NCI-H524 (cell line): ENCODE results near the gene MACC1.
"Not testable (repeated sequence)": the region's sequence is repeated elsewhere in the genome, so short reads cannot be mapped to it uniquely, and the experiment has no call there.

Experiments used
- DNase-seq, 2 experiments: peaks; one replicate each; lab custom pipeline; 2025; lab: John Stamatoyannopoulos, UW

Gene MACC1

DNA sequence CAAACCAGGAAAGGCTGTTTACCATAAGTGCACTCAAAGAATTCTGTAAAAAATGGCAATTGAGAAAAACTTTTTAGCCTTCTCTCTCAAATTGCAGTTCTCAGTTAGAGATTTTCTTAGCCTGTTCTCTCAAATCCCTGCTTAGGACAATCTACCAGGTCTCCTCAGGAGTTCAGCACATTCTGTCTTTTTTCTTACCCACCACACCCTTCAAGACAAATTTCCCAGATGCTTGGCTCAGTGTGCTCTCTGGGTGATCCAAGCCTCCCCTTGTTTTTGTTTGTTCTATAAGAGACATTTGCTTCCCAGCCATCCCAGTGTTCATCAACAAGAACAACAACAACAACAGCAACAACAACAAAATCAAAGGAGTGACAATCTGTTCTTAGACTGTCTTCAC, 87.3 kb downstream of the MACC1 start:
- no peak for DNase-seq

DNA sequence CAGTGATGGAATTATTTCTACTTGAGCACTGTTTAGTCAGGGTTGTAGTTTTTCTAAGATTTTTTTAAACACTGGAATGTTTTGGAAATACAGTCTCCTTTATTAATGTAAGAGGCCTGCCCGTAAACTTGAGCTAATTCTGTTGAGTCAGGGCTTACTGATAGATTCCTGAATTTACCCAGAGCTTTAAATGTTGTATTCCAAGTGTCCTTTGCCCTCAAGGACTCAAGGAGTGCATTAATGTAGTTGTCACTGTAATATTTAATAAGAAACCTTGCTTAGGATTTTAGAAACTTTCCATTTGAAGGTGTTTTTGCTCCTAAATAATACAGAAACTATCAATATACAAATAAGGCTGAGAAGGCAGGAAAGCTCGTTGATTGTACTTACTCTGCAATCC, 89.2 kb downstream of the MACC1 start:
- no peak for DNase-seq

DNA sequence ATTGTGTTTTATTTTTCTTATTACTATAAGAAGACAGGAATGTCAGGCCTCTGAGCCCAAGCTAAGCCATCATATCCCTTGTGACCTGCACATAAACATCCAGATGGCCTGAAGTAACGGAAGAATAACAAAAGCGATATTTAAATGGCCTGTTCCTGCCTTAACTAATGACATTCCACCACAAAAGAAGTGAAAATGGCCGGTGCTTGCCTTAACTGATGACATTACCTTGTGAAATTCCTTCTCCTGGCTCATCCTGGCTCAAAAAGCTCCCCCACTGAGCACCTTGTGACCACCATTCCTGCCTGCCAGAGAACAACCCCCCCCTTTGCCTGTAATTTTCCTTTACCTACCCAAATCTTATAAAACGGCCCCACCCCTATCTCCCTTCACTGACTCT, 91.1 kb downstream of the MACC1 start:
- not testable (repeated sequence) for DNase-seq

DNA sequence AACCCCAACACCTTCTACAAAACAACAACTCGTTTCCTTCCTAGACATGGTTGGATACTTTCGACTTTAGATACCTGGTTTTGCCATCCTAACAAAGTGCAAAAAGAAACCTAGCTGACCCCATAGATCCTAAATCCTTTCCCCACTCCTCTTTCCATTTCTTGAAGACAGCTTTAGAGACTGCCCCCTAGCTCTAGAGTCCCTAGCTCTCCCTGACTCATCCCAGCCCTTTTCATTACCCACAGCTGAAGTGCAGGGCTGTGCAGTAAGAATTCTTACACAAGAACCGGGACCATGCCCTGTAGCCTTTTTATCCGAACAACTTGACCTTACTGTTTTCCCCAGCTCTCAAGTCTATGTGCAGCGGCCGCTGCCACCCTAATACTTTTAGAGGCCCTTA, 93.1 kb downstream of the MACC1 start:
- DNase-seq, result not testable (repeated sequence)

DNA sequence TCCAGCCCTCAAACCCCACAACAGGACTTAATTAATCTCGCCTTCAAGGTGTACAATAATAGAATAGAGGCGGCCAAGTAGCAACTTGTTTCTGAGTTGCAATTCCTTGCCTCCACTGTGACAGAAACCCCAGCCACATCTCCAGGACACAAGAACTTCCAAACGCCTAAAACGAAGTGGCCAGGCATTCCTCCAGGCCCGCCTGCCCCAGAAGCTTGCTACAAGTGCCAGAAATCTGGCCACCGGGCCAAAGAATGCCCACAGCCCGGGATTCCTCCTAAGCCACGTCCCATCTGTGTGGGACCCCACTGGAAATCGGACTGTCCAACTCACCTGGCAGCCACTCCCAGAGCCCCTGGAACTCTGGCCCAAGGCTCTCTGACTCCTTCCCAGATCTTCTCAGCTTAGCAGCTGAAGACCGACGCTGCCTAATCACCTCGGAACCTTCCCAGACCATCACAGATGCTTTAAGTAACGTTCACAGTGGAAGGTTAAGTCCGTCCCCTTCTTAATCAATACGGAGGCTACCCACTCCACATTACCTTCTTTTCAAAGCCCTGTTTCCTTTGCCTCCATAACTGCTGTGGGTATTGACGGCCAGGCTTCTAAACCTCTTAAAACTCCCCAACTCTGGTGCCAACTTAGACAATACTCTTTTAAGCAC, 94.4 kb downstream of the MACC1 start:
- DNase-seq, result not testable (repeated sequence)

DNA sequence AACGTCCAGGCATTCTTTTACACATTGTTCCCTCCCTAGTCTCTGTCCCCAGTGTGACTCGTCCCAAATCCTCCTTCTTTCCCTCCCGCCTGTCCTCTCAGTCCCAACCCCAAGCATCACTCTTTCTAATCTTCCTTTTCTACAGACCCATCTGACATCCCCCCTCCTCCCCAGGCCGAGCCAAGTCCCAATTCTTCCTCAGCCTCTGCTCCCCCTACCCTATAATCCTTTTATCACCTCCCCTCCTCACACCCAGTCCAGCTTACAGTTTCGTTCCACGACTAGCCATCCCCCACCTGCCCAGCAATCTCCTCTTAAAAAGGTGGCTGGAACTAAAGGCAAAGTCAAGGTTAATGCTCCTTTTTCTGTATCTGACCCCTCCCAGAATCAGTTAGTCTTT, 95.1 kb downstream of the MACC1 start:
- DNase-seq, result no peak

DNA sequence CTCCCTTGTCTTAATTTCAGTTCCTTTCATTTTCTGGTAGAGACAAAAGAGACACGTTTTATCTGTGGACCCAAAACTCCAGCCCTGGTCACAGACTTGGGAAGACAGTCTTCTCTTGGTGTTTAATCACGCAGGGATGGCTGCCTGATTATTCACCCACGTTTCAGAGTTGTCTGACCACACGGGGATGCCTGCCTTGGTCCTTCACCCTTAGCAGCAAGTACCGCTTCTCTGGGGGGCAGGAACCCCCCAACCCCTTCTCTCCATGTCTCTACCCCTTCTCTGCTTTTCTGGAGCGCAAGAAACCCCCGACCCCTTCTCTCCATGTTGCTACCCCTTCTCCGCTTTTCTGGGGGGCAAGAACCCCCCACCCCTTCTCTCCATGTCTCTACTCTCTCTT, 95.8 kb downstream of the MACC1 start:
- no peak for DNase-seq

DNA sequence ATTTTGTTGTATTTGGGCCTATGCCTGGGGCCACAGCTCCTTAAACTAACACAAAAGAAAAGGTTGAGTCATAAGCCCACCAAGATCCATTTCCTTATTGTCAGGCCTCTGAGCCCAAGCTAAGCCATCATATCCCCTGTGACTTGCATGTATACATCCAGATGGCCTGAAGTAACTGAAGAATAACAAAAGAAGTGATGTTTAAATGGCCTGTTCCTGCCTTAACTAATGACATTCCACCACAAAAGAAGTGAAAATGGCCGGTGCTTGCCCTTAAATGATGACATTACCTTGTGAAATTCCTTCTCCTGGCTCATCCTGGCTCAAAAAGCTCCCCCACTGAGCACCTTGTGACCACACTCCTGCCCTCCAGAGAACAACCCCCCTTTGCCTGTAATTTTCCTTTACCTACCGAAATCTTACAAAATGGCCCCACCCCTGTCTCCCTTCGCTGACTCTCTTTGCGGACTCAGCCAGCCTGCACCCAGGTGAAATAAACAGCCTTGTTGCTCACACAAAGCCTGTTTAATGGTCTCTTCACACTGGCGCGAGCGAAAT, 96.5 kb downstream of the MACC1 start:
- not testable (repeated sequence) for DNase-seq

DNA sequence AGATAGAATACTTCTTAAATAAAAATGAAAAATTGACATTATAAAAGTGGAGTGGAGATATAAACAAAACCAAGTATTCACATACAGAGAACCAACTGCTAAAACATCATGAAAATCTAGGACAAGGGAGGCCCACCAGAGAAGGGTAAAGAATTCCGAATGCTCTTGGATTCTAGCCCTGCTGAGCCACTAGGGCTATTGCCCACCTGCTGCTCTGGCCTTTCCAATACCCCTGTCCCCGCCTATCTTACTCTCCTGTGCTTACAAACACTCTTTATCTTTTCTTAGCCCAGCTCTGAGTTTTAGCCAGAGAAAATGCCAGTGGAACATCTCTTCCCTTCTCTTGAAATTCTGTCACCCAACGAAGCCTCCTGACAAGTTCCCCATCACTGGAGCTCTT, 100.3 kb downstream of the MACC1 start:
- no peak for DNase-seq

DNA sequence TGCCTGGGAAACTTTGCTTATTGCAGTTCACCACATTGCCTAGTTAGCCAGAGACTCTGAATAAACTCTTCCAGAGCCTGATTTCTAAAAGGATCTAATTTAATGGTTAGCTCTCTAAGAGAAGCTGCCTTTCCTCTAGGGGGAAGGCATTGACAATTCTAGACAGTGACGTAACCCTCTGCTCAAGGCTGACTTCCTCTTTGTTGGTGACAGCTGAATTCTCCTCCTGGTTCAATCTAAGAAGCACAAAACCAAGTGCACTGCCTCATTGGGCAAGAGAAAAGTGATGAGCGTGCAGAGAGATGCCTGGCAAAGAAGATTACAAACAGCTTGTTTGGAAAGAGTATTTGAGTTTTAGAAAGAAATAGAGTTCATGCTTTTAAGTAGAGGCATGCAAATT, 102.7 kb downstream of the MACC1 start:
- no peak for DNase-seq

DNA sequence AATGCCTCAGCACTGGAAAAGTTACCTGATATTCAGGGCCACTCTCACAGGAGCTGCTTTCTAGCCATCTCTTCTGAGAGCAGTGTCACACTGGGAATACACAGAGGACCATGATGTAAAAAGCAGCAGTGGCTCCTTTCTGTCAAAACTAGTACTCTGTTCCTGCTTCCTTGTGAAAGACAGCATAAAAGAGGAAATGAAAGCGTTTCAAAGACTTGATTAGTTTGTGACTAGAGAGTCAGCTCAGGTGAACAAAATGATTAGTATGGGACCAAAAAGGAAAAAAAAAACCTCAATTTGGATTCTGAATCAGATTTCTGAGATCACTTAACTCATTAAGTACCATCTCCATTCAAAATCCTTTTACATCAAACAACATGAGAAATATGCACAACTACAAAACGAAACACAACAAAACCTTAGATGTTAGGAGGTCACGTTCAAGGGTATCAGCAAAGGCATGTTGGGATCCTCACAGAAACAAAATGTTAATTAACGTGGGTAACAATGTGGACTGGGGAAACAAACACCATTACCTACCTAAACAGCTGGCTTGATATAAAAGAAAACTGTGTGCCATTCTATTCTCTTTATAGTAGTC, 103.7 kb downstream of the MACC1 start:
- no peak for DNase-seq

DNA sequence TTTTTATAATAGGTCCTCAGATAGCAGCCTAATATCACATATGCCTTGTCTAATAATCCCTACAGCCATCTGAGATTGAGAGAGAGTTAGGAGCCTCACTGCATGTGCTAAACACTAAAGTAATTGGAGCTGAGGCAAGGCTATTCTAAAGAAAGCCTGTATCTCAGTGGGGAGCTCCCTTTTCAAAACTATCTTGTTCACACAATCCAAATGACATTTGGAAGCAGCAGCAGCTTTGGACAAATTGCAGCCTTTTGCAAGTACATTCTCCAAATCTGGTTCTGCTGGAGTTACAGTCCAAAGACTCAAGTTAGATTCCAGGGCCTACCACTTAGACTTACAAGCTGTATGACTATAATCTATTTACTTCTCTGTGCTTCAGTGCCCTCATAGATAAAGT, 104.5 kb downstream of the MACC1 start:
- no peak for DNase-seq

DNA sequence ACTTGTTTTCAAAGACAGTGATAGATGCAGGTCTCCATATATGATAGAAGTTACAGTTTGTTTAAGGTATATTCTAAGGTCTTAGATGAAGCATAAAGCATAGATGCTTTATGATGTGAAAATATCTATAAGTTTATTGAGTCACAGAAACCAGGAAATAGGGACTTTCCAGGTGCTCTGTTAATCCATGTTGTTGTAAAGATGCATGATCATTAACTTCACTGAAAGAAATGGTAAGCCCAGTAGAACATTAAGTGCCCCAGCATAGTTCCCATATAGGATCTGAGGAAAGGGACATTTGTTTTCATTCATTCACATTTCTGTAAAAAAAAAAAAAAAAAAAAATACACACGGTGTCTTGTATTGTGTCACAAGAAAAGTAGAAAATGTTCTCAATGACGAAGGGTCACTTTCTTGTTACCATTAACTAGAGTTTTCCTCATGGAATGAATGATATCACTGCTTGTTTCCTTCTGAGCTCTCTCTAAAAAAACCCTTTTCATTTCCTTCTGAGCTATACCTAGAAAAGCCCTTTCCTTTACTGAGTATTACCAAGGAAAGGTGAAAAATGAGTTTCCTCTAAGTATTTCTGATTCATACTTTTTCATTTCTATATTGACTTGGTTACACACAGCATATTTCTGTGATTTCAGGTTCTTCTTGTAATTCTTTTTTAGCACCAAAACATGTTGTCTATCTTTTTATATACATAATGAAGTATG, 105.2 kb downstream of the MACC1 start:
- no peak for DNase-seq

DNA sequence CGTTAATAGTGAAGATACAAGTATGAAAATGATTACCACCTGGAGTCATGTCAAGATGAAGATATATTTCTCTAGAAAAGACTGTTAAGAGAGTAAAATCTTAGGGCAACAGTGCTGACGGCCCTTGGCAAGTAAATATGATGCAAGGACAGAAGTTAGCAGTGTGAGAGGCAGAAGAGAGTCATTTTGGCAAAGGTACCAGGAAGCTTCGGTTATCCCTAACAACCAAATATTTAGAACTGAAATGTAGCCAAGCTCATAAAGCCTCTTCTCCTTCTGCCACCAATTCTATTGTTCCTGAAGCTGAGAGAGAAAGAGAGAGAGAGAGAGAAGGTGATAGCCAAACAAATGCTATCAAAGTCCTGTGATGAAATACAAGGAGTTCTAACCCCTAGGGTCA, 109.6 kb downstream of the MACC1 start:
- no peak for DNase-seq

DNA sequence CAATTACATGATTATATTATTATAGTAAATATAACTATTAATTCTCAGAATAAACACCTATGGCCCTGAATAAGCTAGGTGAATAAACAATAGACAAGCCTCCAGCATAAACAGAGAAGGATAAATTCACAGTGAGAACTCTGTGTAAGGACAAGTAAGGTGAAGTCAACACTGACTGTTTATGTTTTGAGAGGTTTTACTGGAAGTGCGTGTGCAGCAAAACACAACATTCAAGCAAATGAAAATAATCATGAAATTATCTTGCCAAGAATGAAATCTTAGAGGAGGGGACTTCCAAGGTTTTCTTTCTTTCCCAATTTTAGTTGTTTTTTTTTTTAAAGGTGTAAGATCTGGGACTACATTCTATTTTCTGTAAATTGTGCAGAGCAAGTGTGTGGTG, 112.5 kb downstream of the MACC1 start:
- DNase-seq, result no peak

DNA sequence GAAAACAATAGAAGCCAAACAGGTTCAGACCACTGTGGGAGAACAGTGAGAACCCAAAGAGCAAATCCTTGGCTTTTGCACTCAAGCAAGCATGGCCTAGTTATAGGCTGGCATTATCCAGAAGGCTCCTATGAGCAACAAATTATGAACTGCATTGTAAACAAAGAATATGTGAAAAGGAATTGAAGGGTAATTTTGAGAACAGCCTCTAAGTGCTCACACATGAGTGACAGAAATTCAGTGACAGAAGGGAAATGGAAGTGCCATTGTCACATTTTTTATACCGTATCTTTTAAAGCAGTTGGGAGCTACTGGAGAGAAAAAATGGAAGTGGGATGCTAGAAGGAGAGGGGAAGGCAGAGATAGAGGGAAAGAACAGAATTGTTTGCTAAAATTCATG, 114.2 kb downstream of the MACC1 start:
- DNase-seq, result no peak

DNA sequence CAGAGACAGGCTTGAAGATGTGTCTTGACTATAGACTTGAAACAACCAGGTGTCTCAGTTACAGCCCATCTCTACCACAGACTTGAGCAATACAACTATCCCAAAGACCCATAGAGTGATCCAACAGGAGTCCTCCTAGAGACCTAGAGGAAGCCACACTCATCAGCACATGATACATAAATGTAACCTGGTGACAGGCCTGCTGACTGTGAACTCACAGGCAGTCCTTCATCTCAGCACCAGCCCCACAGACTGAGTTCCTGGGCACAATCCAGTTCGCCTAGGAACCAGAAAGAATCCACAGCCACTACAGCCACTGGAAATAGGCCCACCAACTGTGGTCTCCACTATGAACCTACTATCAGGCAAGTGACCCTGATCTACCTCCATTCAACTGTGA, 121.3 kb downstream of the MACC1 start:
- no peak for DNase-seq

DNA sequence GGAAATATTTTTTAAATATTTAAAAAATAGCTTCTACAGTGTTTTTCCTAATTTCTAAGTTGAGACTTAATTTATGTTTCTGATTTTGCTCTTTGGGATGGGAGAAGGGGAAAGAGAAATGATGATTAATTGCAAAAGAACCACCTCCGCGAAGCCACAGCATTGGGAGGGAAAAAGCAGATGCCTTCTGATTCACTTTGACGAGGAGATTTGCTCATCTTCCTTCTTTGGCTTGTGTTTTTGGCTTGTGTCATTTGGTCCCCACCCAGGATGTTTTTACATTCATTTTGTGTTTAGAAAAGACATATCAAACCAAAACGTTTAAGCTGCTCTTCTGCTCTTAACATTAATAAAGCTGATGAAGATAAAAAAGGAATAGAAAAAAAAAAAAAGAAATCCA, 121.7 kb downstream of the MACC1 start:
- no peak for DNase-seq

DNA sequence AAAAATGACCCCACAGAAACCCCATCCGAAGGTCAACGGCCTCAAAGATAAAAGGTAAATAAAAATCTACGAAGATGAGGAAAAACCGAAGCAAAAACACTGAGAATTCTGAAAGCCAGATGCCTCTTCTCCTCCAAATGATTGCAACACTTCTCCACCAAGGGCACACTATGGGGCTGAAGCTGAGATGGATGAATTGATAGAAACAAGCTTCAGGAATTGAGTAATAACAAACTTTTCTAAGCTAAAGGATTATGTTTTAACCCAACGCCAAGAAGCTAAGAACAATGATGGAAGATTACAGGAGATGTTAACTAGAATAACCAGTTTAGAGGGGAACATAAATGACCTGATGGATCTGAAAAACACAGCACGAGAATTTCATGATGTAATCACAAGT, 127.8 kb downstream of the MACC1 start:
- DNase-seq, result no peak

DNA sequence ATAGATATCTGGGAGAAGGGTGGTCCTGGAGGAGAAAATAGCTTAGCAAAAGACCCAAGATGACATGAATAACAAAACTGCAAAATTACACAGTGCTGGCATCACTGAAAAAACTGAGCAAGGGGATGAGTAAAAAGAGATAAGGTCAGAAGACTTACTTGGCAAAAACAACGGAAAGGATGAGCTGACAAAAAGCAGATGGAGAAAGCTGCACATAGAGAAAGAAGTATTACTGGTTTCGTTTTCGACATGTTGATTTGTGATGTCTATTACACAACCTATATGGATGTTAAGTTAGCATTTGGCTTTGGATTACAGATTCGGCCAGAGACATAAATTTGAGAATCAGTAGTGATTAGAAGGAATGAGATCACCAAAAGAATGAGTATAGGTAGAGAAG, 132.1 kb downstream of the MACC1 start:
- DNase-seq, result no peak
